H1 (cell line): ENCODE data around the gene H2BK1. TPM values are rescaled to one million over a fixed set of nuclear protein-coding genes. Genes with fewer than 3 reads are reported as not detected.
A peak's percentile ranks its signal among the peaks of the same experiment; 100 is the strongest.

Experiments used
- CTCF ChIA-PET: fragments of 300-600 bp; sonication (Branson Sonifier 250); formaldehyde crosslinking; loops from one replicate; lab custom pipeline; 2021; ENCODE audit not compliant: partially characterized antibody; lab: Charles Lee
- POLR2A ChIA-PET: fragments of 300-600 bp; sonication (Branson Sonifier 250); formaldehyde crosslinking; loops from one replicate; lab custom pipeline; 2021; ENCODE audit warnings: inconsistent platforms; ENCODE audit not compliant: partially characterized antibody; lab: Charles Lee
- DNase-seq, 2 experiments: peaks; one replicate each; pipeline versions ENCODE4 v3.0.0 to v3.0.0-alpha.2; 2010 to 2022; ENCODE audit warnings: low spot score in 2 of 2, low read depth in 1 of 2, mixed read lengths in 1 of 2
- FAIRE-seq: peaks from 2 replicates; lab custom pipeline; 2011; peaks lifted over from hg19 to GRCh38; lab: Jason Lieb, UNC
- H2AFZ ChIP-seq: 2 replicates; pipeline ENCODE4 v1.8.1; 2012; ENCODE audit warnings: low read length, inconsistent platforms
- H2AK5ac ChIP-seq: 2 replicates; pipeline ENCODE4 v1.6.1; 2013; ENCODE audit warnings: low read depth, low read length
- H2BK120ac ChIP-seq: replicated peaks from 2 replicates; pipeline ENCODE3; 2013; ENCODE audit warnings: low read depth, low read length, inconsistent platforms
- H2BK12ac ChIP-seq: 2 replicates; pipeline ENCODE4 v1.6.1; 2013; ENCODE audit warnings: low read depth, low read length
- H2BK15ac ChIP-seq: 2 replicates; pipeline ENCODE4 v1.6.1; 2013; ENCODE audit warnings: low read length
- H2BK20ac ChIP-seq: 2 replicates; pipeline ENCODE4 v1.6.1; 2013; ENCODE audit warnings: low read length
- H2BK5ac ChIP-seq: 2 replicates; pipeline ENCODE4 v1.6.1; 2013; ENCODE audit warnings: low read depth, low read length
- H3K14ac ChIP-seq: 2 replicates; pipeline ENCODE4 v1.6.1; 2013; ENCODE audit warnings: inconsistent platforms; ENCODE audit not compliant: insufficient read length
- H3K18ac ChIP-seq: 2 replicates; pipeline ENCODE4 v1.6.1; 2013; ENCODE audit warnings: low read length; ENCODE audit errors: extremely low read depth
- H3K23ac ChIP-seq: 2 replicates; pipeline ENCODE4 v1.6.1; 2013; ENCODE audit warnings: inconsistent platforms; ENCODE audit not compliant: insufficient read length
- H3K23me2 ChIP-seq: 2 replicates; pipeline ENCODE4 v1.6.1; 2013; ENCODE audit warnings: low read depth, low read length
- H3K27ac ChIP-seq: 2 replicates; pipeline ENCODE4 v1.6.1; 2011; ENCODE audit warnings: low read depth, low read length, inconsistent platforms
- H3K27me3 ChIP-seq, 4 experiments: replicated peaks in 1 of 4; 1 replicate in 1 of 4; 2 replicates in 3 of 4; pipeline versions ENCODE4 v1.6.1 to v1.8.1; 2011 to 2013; ENCODE audit warnings: low read length in 3 of 4, mild to moderate bottlenecking in 3 of 4, inconsistent platforms in 2 of 4, mixed read lengths in 2 of 4, moderate library complexity in 1 of 4; ENCODE audit not compliant: control insufficient read depth in 3 of 4, insufficient read depth in 3 of 4; ENCODE audit errors: extremely low read depth in 1 of 4
- H3K36me3 ChIP-seq, 4 experiments: 2 replicates each; pipeline versions ENCODE4 v1.6.1 to v1.8.1; 2011 to 2013; ENCODE audit warnings: mild to moderate bottlenecking in 4 of 4, low read length in 3 of 4, moderate library complexity in 2 of 4, control low read depth in 1 of 4, inconsistent platforms in 1 of 4; ENCODE audit not compliant: insufficient read depth in 4 of 4, control insufficient read depth in 2 of 4
- H3K4ac ChIP-seq: replicated peaks from 2 replicates; pipeline ENCODE3; 2013; ENCODE audit warnings: low read length, low read depth, mixed read lengths, inconsistent platforms; ENCODE audit not compliant: insufficient read length
- H3K4me1 ChIP-seq, 4 experiments: replicated peaks in 1 of 4; 1 replicate in 1 of 4; 2 replicates in 3 of 4; pipeline versions ENCODE4 v1.6.1 to v1.8.1; 2011 to 2013; ENCODE audit warnings: low read length in 3 of 4, inconsistent platforms in 2 of 4, mixed read lengths in 1 of 4; ENCODE audit not compliant: insufficient read depth in 4 of 4, control insufficient read depth in 3 of 4
- H3K4me2 ChIP-seq, 2 experiments: 2 replicates each; pipeline versions ENCODE4 v1.6.1 to v1.8.1; 2011 to 2013; ENCODE audit warnings: low read depth in 2 of 2, low read length in 2 of 2, control low read depth in 1 of 2, inconsistent platforms in 1 of 2, mild to moderate bottlenecking in 1 of 2; ENCODE audit not compliant: insufficient read depth in 1 of 2
- H3K4me3 ChIP-seq, 4 experiments: fragments of 200-600, 300-600 bp in 1 of 4; sonication (generic), shearing (Covaris generic), sonication (Bioruptor Twin) in 1 of 4; 2 replicates each; pipeline versions ENCODE4 v1.5.1 to v1.8.1; 2011 to 2016; ENCODE audit warnings: low read length in 4 of 4, low read depth in 3 of 4, control low read depth in 2 of 4, inconsistent platforms in 2 of 4, mild to moderate bottlenecking in 2 of 4, mixed read lengths in 1 of 4, moderate library complexity in 1 of 4; ENCODE audit not compliant: insufficient read depth in 2 of 4; ENCODE audit errors: extremely low read depth in 1 of 4
- H3K56ac ChIP-seq: replicated peaks from 2 replicates; pipeline ENCODE3; 2013; ENCODE audit warnings: low read depth, mild to moderate bottlenecking, mixed read lengths, low read length, inconsistent platforms; ENCODE audit not compliant: insufficient read length
- H3K79me1 ChIP-seq: 2 replicates; pipeline ENCODE4 v1.6.1; 2013; ENCODE audit warnings: low read depth, low read length, control low read depth
- H3K79me2 ChIP-seq, 2 experiments: 2 replicates each; pipeline versions ENCODE4 v1.6.1 to v1.8.1; 2012 to 2013; ENCODE audit warnings: low read length in 2 of 2, mild to moderate bottlenecking in 2 of 2, inconsistent platforms in 1 of 2; ENCODE audit not compliant: insufficient read depth in 2 of 2, control insufficient read depth in 1 of 2
- H3K9ac ChIP-seq, 4 experiments: replicated peaks in 1 of 4; 1 replicate in 1 of 4; 2 replicates in 3 of 4; pipeline versions ENCODE4 v1.6.1 to v1.8.1; 2011 to 2013; ENCODE audit warnings: low read depth in 3 of 4, low read length in 3 of 4, control low read depth in 2 of 4, mild to moderate bottlenecking in 2 of 4, moderate library complexity in 2 of 4, inconsistent platforms in 1 of 4; ENCODE audit errors: extremely low read depth in 1 of 4
- H3K9me3 ChIP-seq, 2 experiments: 2 replicates each; pipeline versions ENCODE4 v1.6.1 to v1.8.1; 2012 to 2013; ENCODE audit warnings: mild to moderate bottlenecking in 2 of 2, moderate library complexity in 2 of 2, control low read depth in 1 of 2, inconsistent platforms in 1 of 2, low read depth in 1 of 2, low read length in 1 of 2, mixed read lengths in 1 of 2; ENCODE audit not compliant: insufficient read depth in 2 of 2
- H4K20me1 ChIP-seq, 2 experiments: replicated peaks in 1 of 2; 2 replicates each; pipeline versions ENCODE3 to v1.8.1; 2011 to 2013; ENCODE audit warnings: inconsistent platforms in 2 of 2, low read length in 2 of 2, mild to moderate bottlenecking in 1 of 2; ENCODE audit not compliant: insufficient read depth in 2 of 2, control insufficient read depth in 1 of 2
- H4K5ac ChIP-seq: 2 replicates; pipeline ENCODE4 v1.6.1; 2013; ENCODE audit warnings: low read length, low read depth, mixed read lengths, inconsistent platforms; ENCODE audit not compliant: insufficient read length
- H4K8ac ChIP-seq: 2 replicates; pipeline ENCODE4 v1.8.0; 2013; ENCODE audit warnings: mild to moderate bottlenecking, moderate library complexity, low read length, inconsistent platforms; ENCODE audit not compliant: insufficient read depth; ENCODE audit errors: extremely low read depth
- H4K91ac ChIP-seq: replicated peaks from 2 replicates; pipeline ENCODE3; 2013; ENCODE audit warnings: low read length, mixed read lengths, inconsistent platforms; ENCODE audit not compliant: insufficient read length
- CBX8 ChIP-seq: fragments of 300-800, 300-1000 bp; sonication (generic); IDR thresholded peaks from 2 replicates; pipeline ENCODE4 v1.7.1; 2016; ENCODE audit warnings: low read depth, low read length, borderline replicate concordance
- EGR1 ChIP-seq: IDR thresholded peaks from 2 replicates; pipeline ENCODE4 v1.6.1; 2011; ENCODE audit warnings: low read depth, low read length, borderline replicate concordance
- GTF2F1 ChIP-seq: IDR thresholded peaks from 2 replicates; pipeline ENCODE4 v1.6.1; 2012; ENCODE audit warnings: low read depth, low read length, improper control_type of control experiment, borderline replicate concordance
- JUN ChIP-seq: IDR thresholded peaks from 2 replicates; pipeline ENCODE4 v1.6.1; 2011; ENCODE audit warnings: low read depth, mild to moderate bottlenecking, improper control_type of control experiment, low read length
- RXRA ChIP-seq: IDR thresholded peaks from 2 replicates; pipeline ENCODE4 v1.6.1; 2011; ENCODE audit warnings: low read depth, mild to moderate bottlenecking, low read length, moderate library complexity; ENCODE audit not compliant: insufficient read depth
- SRF ChIP-seq: IDR thresholded peaks from 2 replicates; pipeline ENCODE4 v1.6.1; 2011; ENCODE audit warnings: mild to moderate bottlenecking, low read depth, low read length, moderate library complexity
- WGBS, 2 experiments: shearing (Covaris generic) in 1 of 2; methylation state at CpG; one replicate each; pipeline versions ENCODE4 v1.1.6 to v1.1.7; 2013 to 2015; ENCODE audit warnings: low lambda C conversion rate in 2 of 2, mixed read lengths in 2 of 2, inconsistent platforms in 1 of 2, low coverage in 1 of 2, missing lambda C conversion rate in 1 of 2; ENCODE audit not compliant: insufficient replicate concordance in 2 of 2, insufficient coverage in 1 of 2, insufficient read length in 1 of 2; ENCODE audit errors: extremely low coverage in 1 of 2, missing lambda C conversion rate in 1 of 2; 5-methylcytosine and 5-hydroxymethylcytosine counted together
- polyA plus RNA-seq, 7 experiments: library from polyadenylated mRNA; depleted of rRNA in 3 of 7; stranded (reverse) in 5 of 7; unstranded in 2 of 7; fragments of >200 nt in 5 of 7; fragments of 200-250 nt in 2 of 7; gene quantifications; 1 replicate in 5 of 7; 2 replicates in 1 of 7; 4 replicates in 1 of 7; pipeline versions ENCODE4 v1.2.1 to v1.2.3, GENCODE V29; 2011 to 2013; ENCODE audit warnings: missing spikeins in 2 of 7, mixed read lengths in 2 of 7
- total RNA-seq: library from RNA; stranded (reverse); fragmentation: NEBNext Ultra II Directional; extraction: Animal tissue kit (Norgen Biotek cat#: 25700); gene quantifications from 2 replicates; pipeline ENCODE4 v1.2.1, GENCODE V29; 2021

The H2BK1 gene
- total and polyA plus RNA-seq, 2 of the 8 experiments (the other 6 are each of a cell fraction or from before 2014, with no cell fraction given), result not detected

DNA sequence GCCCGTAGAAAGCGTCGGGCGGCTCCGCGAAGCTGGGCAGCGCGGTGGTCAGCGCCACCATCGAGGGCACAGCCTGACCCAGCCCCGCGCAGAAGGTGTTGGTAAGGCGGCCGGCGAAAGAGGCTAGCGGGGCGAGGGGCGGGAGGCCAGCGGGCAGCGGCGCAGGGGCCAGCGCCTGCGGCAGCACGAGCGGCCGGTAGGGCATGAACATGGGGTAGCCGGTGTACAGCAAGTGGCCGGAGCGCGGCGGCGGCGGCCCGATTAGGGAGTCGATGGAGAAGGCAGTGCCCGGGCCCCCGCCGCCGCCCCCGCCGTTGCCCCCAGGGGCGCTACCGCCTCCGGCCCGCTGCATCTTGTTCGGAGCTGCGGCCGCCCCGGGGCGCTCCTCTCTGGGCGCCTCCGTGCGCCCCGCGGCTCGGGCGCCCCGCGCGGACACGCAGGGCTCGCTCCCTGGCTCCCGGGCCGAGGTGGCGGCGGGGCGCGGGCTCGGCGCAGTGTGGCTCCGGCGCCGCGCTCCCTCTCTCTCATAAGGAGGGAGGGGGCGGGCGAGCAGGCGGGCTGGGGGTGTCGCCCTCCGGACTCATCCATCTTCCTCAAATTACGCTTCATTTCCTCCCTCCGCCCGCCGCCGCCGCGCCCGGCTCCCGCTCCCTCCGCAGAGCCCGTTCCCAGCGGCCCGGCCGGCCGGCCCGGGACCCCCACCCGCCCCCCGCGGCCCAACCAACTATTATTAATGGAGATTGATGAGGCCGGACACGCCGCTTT lies 42.9 kb downstream of the H2BK1 start, which contains the start of gene GBX1:
Gene GBX1, minus strand, starts transcription at position 498 of the 765 bp plus-strand sequence. Its CDS starts 146 bp downstream, at position 352.
- DNase-seq (peak in 1 of 2 experiments; percentile 63), FAIRE-seq (no peak)
- Histone ChIP-seq H3K23ac (no peak within 1 kb of the TSS), H3K4ac (no peak within 1 kb of the TSS), H4K91ac (no peak within 1 kb of the TSS), H3K9ac (peak within 1 kb of the TSS in 1 of 4 experiments; percentile 44; a peak in 1 of 7 replicates), H3K23me2 (peaks cover 4% of the 10 kb centered on the region; the same call in 1 of the 2 replicates), H4K5ac (no peak within 1 kb of the TSS), H2BK120ac (no peak within 1 kb of the TSS), H3K18ac (0 out of 2 replicates have a peak within 1 kb of the TSS, but pooled peaks have one; percentile 6), H2BK15ac (no peak within 1 kb of the TSS), H2BK5ac (no peak within 1 kb of the TSS), H2AFZ (no peak within 1 kb of the TSS), H3K9me3 (no peaks in the 10 kb centered on the region), H2BK20ac (no peak within 1 kb of the TSS), H3K14ac (no peak within 1 kb of the TSS), H4K20me1 (peaks cover 2% of the 10 kb centered on the region in 2 experiments), H3K56ac (no peak within 1 kb of the TSS), H4K8ac (no peak within 1 kb of the TSS), H3K27ac (no peak within 1 kb of the TSS), H2BK12ac (no peak within 1 kb of the TSS), H3K79me2 (no peaks in the 10 kb centered on the region), H3K36me3 (no peaks in the 10 kb centered on the region; a peak in 1 of 8 replicates), H3K4me1 (peaks cover 0 to 3% (median under 1%) of the 10 kb centered on the region in 4 experiments; a peak in 2 of 7 replicates), H3K79me1 (no peaks in the 10 kb centered on the region), H3K27me3 (peaks cover 43 to 75% (median 59%) of the 10 kb centered on the region in 4 experiments), H3K4me2 (peak within 1 kb of the TSS; percentile 63 to 84), H3K4me3 (peak within 1 kb of the TSS; percentile 35 to 69 (median 42)), H2AK5ac (no peak within 1 kb of the TSS)
- WGBS, 2 experiments, result 2% methylated on average over 42 of the region's 101 CpGs; no CpG with 5 or more reads in 1 of the 2 experiments
- ChIA-PET CTCF (interaction anchor here (0.6 to 8.3 kb wide), 18 partner anchors 9 to 204 kb away, joined by 3 to 75 read pairs (median 5); no protein-coding TSS in a partner anchor), POLR2A (interaction anchor here (0.9 to 1.4 kb wide), 2 partner anchors 8 to 66 kb away, joined by 3 read pairs; no protein-coding TSS in a partner anchor)
- TF ChIP-seq CBX8 (no peak), GTF2F1 (no peak), EGR1 (no peak), SRF (no peak), RXRA (no peak), JUN (no peak)
